Measurements from ENCODE around the gene DOK5. TPM values are rescaled to one million over a fixed set of nuclear protein-coding genes. Genes with fewer than 3 reads are reported as not detected.

DOK5 gene
- total RNA-seq, 1 donor from 2014 or later: not detected

DNA sequence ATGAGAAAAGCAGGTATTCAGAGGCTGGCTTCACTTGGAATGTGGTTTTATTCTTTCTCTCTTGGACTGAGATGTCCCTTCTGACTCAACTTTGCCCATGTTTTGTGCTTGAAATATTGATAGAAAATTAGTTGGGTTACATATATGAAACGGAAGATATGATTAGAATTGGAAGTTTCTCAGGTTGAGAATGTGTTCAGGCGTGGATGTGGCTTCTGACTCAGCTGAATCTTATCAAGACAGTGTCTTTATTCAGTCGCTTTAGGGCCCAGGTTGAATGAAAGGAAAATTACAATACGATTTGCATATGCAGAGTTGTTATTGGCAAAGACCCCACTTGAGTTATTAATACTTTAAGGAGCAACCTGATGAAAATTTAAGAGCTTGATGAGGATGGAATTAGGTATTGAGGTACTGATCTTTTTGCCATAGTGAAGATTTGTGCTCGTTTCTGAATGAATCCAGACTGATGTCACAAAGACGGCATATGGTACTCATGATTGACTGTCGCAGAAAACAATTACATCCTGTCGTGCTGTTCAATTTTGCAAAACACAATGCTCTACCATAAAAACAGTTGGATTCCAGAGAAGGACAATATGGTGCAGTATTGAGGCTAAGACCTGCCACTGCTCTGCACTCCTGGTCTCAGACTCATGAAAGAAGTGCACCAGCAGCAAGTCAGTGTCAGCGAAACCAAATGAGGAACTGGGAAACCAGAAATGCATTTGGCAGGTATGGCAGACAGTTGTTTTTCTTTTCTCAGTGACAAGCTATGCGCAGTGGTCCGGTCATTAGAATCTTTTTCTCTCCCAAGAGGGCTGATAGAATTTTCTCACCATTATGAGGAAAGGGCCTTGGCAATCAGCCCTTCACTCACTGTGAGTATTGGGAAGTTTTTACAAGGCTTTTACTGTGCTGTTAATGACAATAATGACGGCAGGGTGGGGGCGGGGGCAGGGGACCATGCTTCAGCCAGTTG lies 158.3 kb downstream of the DOK5 start:
- Histone ChIP-seq H3K4me1 (no peaks in the 10 kb centered on the region), H3K9me3 (no peaks in the 10 kb centered on the region), H3K4me3 (no peak overlapping the region), H3K27me3 (no peaks in the 10 kb centered on the region), H3K27ac (no peak overlapping the region), H3K36me3 (no peaks in the 10 kb centered on the region)
- TF ChIP-seq, protein P1, sequence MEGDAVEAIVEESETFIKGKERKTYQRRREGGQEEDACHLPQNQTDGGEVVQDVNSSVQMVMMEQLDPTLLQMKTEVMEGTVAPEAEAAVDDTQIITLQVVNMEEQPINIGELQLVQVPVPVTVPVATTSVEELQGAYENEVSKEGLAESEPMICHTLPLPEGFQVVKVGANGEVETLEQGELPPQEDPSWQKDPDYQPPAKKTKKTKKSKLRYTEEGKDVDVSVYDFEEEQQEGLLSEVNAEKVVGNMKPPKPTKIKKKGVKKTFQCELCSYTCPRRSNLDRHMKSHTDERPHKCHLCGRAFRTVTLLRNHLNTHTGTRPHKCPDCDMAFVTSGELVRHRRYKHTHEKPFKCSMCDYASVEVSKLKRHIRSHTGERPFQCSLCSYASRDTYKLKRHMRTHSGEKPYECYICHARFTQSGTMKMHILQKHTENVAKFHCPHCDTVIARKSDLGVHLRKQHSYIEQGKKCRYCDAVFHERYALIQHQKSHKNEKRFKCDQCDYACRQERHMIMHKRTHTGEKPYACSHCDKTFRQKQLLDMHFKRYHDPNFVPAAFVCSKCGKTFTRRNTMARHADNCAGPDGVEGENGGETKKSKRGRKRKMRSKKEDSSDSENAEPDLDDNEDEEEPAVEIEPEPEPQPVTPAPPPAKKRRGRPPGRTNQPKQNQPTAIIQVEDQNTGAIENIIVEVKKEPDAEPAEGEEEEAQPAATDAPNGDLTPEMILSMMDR (IDR thresholded peaks at IDR 0.05): no peak
- no peak for DNase-seq (ENCODE audit: low spot score in 2 of 2)
- intact Hi-C loops (cut with DNase I): no loop called here

DNA sequence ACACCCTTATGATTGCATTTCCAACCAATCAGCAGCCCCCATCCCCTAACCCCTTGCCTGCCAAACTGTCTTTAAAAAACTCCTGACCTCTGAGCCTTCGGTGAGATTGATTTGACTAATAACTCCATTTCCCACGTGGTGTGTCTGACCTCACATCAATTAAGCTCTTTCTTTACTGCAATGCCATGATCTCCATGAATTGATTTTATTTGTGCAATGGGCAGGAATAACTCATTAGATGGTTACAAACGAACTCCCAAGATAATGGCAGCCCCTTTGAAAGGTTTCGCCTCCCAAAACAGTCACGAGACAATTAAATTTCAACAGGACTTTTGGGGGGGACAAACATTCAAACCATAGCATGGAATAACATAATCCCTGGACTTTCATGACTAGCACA lies 161.2 kb downstream of the DOK5 start:
- Histone ChIP-seq H3K36me3 (no peaks in the 10 kb centered on the region), H3K27me3 (no peaks in the 10 kb centered on the region), H3K9me3 (no peaks in the 10 kb centered on the region), H3K27ac (no peak overlapping the region), H3K4me3 (no peak overlapping the region), H3K4me1 (no peaks in the 10 kb centered on the region)
- no peak for DNase-seq (ENCODE audit: low spot score in 2 of 2)
- intact Hi-C loops (cut with DNase I): no loop called here
- TF ChIP-seq, protein P1 (IDR thresholded peaks at IDR 0.05): no peak

DNA sequence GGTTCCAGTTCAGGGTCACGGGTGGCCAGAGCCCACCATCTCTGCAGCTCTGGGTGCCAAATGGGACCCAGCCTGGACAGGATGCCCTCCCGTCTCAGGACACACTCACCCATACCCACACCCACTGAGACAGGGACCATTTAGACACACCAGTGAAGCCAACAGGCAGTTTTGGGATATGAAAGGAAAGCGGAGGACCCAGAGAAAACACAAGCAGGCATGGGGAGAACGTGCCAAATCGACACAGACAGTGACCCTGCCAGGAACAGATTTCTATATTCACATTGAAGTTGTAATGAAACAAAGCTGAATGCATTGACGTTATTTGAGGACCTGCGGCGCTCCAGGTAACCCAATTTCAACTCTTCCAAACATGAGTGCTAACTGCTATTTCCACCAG lies 164.5 kb downstream of the DOK5 start:
- TF ChIP-seq, protein P1 (IDR thresholded peaks at IDR 0.05): no peak
- H3K4me1 ChIP-seq: no peaks in the 10 kb centered on the region
- intact Hi-C loops (cut with DNase I): no loop called here
- no peaks in the 10 kb centered on the region for H3K36me3 ChIP-seq
- no peak overlapping the region for H3K27ac ChIP-seq
- H3K4me3 ChIP-seq: no peak overlapping the region
- no peaks in the 10 kb centered on the region for H3K9me3 ChIP-seq
- no peaks in the 10 kb centered on the region for H3K27me3 ChIP-seq
- no peak for DNase-seq (ENCODE audit: low spot score in 2 of 2)

DNA sequence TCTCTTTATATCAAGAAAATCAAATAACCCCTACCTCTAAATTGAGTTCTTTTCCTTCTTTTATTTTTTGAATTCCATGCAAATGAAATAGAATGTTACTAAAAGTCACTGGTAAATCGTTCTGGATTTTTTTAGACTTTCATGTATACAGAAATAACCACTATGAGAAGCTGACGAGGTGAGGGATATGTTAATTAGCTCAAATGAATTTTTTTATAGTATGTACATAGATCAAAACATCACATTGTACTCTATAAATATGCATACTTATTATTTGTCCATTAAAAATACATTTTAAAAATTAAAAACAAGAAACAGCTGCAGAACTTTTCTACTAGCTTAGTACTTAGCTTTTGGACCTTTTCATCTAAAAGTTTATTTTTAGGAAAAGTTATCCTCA lies 165.4 kb downstream of the DOK5 start:
- TF ChIP-seq, protein P1 (IDR thresholded peaks at IDR 0.05): no peak
- intact Hi-C loops (cut with DNase I): no loop called here
- Histone ChIP-seq H3K27ac (no peak overlapping the region), H3K4me1 (no peaks in the 10 kb centered on the region), H3K36me3 (no peaks in the 10 kb centered on the region), H3K4me3 (no peak overlapping the region), H3K27me3 (no peaks in the 10 kb centered on the region), H3K9me3 (no peaks in the 10 kb centered on the region)
- no peak for DNase-seq (ENCODE audit: low spot score in 2 of 2)

DNA sequence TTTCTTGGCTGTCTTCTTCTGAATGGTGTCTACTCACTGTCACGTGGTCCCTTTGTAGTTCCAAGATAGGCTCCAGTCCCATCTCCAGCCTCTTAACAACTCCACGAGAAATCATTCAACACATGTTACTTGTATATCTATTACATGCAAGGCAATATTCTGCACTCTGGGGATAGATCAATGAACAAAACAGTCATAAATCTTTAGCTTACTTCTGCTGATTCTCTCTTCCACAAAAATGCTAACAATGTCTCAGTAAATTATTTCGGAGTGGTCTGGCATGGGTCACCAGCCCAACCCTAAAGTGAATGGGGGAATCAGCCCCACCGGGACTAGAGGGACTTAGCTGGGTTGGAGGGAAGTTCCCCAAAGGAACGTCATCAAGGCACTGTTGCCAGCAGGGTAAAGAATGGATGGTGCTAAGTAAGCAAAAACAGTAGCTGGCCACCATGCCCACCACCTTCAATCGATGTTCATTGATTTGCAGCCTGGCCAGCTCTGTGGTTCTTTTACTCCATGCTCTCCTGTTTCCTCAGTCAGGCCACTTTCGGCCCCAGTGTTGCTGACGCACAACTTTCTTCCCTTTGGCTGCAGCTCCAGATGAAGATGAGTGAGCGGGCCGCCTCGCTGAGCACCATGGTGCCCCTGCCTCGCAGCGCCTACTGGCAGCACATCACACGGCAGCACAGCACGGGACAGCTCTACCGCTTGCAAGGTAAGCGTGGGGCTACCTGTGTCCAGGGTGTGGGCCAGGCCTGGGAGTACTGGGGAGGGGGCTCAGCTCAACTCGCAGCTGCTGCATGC lies 167.7 kb downstream of the DOK5 start:
- intact Hi-C loops (cut with DNase I): no loop called here

More for the DNA sequence above, 167.7 kb downstream of the DOK5 start:
- H3K9me3 ChIP-seq: no peaks in the 10 kb centered on the region
- H3K27ac ChIP-seq: no peak overlapping the region
- TF ChIP-seq, protein P1 (IDR thresholded peaks at IDR 0.05): no peak
- no peaks in the 10 kb centered on the region for H3K27me3 ChIP-seq
- no peak for DNase-seq (ENCODE audit: low spot score in 2 of 2)
- H3K4me3 ChIP-seq: no peak overlapping the region
- no peaks in the 10 kb centered on the region for H3K36me3 ChIP-seq
- no peaks in the 10 kb centered on the region for H3K4me1 ChIP-seq
